GM10248 (cell line): Measurements from ENCODE around the gene SNUPN.

Experiments
- CTCF ChIA-PET: fragments of 300-600 bp; sonication (Branson Sonifier 250); formaldehyde crosslinking; extraction: SDS; loops from one replicate; lab custom pipeline; 2021; ENCODE audit warnings: antibody characterized with exemption; lab: Yijun Ruan, JAX
- POLR2A ChIA-PET: fragments of 350-650 bp; sonication (Branson Sonifier 250); formaldehyde crosslinking; extraction: SDS; loops from one replicate; lab custom pipeline; 2020; ENCODE audit warnings: antibody characterized with exemption; lab: Yijun Ruan, JAX
- DNase-seq: peaks from one replicate; pipeline ENCODE4 v3.0.0; 2012; ENCODE audit errors: extremely low spot score
- TF ChIP-seq, protein P1 (sequence below): IDR thresholded peaks from 2 replicates; pipeline ENCODE4 v1.5.1; 2012; ENCODE audit warnings: mild to moderate bottlenecking, low read depth; ENCODE audit errors: extremely low read depth, missing control alignments, control extremely low read depth

The SNUPN gene

GRCh38 chr15:75669879-75670212 lies 44.3 kb upstream of the SNUPN start:
- TF ChIP-seq, protein P1, sequence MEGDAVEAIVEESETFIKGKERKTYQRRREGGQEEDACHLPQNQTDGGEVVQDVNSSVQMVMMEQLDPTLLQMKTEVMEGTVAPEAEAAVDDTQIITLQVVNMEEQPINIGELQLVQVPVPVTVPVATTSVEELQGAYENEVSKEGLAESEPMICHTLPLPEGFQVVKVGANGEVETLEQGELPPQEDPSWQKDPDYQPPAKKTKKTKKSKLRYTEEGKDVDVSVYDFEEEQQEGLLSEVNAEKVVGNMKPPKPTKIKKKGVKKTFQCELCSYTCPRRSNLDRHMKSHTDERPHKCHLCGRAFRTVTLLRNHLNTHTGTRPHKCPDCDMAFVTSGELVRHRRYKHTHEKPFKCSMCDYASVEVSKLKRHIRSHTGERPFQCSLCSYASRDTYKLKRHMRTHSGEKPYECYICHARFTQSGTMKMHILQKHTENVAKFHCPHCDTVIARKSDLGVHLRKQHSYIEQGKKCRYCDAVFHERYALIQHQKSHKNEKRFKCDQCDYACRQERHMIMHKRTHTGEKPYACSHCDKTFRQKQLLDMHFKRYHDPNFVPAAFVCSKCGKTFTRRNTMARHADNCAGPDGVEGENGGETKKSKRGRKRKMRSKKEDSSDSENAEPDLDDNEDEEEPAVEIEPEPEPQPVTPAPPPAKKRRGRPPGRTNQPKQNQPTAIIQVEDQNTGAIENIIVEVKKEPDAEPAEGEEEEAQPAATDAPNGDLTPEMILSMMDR = no peak
- no peak for DNase-seq
- ChIA-PET CTCF (interaction anchor here (5.7 kb wide), 1 partner anchor 15 kb away, joined by 31 read pairs; no protein-coding TSS in a partner anchor), POLR2A (no interaction called here)

DNA sequence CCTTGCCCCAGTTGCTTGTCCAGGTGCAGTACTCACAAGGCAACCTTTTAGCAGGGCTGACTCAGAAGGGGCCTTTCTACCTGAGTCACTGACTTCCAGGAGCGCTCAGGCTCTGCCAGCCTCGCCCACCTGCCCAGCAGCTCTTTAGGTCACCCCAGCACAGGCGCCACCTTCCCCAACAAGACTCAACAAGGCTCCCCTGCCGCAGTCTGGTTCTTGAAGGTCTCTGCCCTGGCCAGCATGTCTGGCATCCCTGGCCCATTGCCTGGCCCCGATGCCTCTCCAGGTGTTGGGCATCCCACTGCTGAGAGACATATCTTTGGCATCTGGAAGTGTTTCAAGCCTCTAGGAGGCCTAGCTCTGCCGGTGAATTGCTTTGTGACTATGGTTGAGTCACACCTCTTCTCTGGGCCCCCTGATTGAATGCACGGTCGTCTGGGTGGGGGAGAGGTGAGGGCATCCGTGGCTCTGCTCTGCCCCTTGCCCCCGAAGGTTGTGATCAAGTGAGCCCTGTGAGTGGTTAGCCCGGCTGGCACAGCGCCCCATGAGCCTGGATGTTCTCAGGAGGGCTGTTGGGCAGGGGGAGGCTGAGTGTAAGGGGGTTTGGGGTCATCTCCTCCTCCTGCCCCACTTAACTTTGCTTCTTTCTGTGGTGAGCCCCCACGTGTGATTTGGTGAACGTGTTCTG lies 43.8 kb upstream of the SNUPN start:
- TF ChIP-seq, protein P1 = no peak
- DNase-seq = no peak
- POLR2A ChIA-PET = no interaction called here
- CTCF ChIA-PET = interaction anchor here (1.3 to 5.7 kb wide), 2 partner anchors 16 to 301 kb away, joined by 5 to 31 read pairs; partner anchors contain the start of gene MAN2C1

DNA sequence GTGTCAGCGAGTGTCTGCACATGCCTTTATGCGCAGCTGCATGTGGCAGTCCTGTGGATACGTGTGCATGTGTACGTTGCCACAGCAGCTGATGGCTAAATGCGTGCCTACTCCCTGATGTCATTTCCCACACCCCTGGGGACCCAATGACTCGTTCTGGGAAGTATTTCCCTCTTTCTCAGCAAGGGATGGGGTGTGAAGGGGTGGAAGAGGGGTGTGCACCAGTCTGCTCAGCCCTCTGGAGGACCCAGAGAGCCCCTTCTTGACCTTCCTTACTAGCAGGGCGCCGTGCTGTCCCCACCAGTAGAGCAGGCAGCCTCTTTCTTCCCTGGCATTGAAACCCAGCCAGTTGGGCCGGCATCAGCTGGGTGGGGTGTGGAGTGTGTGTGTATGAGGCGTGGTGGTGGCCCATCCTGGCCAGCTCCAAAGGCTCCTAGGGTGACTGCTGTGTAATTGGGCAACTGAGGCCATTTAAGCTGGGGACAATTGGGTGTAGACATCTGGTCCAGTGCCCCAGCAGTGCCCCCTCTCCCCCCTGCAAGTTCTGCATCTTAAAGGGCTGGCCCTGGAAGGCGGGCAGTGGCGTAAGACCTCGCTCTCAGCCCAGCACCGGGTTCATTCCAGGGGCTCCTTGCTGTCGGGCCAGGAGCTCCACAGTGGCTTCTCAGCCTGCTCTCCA lies 41.4 kb upstream of the SNUPN start:
- POLR2A ChIA-PET = no interaction called here
- no peak for DNase-seq
- TF ChIP-seq, protein P1 = no peak
- CTCF ChIA-PET = no interaction called here

DNA sequence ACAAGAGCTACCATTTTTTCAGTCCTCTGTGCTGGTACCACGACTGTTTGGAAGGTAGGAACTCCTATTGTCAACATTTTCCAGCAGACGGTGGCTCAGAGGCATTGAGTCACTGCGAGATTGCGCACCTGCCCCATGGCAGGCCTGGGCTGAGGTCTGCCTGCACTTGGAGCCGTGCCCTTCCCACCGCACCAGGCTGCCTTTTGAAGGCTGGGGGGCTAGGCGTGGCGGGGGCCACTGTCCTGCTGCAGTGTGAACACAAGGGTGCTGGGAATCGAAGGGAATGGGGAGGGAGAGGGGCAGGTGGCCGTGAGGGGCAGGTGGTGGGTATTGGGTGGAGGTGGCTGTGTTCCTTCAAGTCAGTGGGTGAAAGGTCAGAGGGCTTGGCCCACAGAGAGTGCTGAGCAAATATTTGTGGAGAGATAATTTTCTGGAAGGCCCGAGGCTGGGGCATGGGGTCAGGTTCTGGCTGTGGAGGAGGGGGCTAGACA lies 38.5 kb upstream of the SNUPN start:
- no peak for DNase-seq
- CTCF ChIA-PET = interaction anchor here (0.9 kb wide), 1 partner anchor 10 kb away, joined by 3 read pairs; no protein-coding TSS in a partner anchor
- POLR2A ChIA-PET = interaction anchor here (0.6 kb wide), 1 partner anchor 19 kb away, joined by 3 read pairs; no protein-coding TSS in a partner anchor
- TF ChIP-seq, protein P1 = no peak

DNA sequence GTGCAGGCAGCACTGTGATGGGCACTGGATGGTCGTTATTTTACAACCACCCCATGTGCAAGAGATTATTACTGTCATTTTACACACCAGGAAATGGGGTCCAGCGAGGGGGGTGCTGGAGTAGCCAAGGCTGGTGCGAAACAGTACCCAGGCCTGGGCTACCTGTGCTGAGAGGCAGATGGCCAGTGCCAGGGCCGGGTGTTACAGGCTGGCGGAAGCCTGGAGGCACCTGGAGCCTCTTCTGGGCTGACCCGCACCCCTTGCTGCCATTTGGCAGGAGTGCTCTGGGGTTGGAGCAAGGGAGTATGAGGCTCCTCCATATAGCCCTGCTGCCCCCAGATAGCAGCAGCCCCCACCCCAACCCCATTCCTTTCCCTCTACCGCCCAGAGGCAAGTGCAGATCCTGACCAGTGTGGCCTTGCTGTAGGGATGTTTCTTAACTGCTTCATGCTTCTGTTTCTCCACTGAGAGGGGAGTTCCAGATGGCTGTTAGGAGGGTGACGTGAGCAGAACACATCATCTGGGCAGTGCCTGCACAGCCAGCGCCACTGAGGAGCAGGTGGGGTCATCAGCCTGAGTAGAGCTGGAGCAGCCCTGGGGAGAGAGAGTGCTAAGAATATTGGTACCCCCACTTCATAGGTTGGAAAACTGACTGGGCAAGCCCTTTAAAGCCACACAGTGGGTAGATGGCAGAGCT lies 37.4 kb upstream of the SNUPN start:
- TF ChIP-seq, protein P1 = no peak
- POLR2A ChIA-PET = no interaction called here
- DNase-seq = no peak
- CTCF ChIA-PET = no interaction called here

DNA sequence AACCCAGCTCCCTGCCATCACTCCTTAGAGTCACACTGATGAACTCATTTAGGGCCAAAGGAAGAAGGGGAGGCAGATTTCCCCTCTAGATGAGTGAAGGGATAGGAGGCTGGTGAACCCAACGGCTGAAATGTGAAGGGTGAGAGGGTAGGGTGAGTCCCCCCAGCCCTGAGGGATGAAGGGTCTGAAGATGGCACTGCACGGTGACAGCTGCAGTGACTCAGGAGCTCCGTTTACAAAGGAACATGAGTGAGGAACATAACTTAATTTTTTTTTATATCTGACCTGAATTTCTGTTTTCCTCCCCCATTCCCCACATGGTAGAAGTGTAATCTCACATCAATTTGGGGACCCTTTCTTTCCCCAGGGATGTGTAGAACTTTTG lies 36.2 kb upstream of the SNUPN start:
- no peak for DNase-seq
- TF ChIP-seq, protein P1 = no peak
- ChIA-PET POLR2A (interaction anchor here (0.6 kb wide), 1 partner anchor 1309 kb away, joined by 4 read pairs; no protein-coding TSS in a partner anchor), CTCF (interaction anchor here (1.3 to 1.7 kb wide), 5 partner anchors 10 to 294 kb away, joined by 3 to 6 read pairs (median 4); no protein-coding TSS in a partner anchor)
